GM18502 (cell line): ENCODE data around the gene RAP1GDS1.
"Not testable (repeated sequence)": the region's sequence is repeated elsewhere in the genome, so short reads cannot be mapped to it uniquely, and the experiment has no call there.

ENCODE experiments used
- ATAC-seq: cut with Tn5 transposase; IDR thresholded peaks from one replicate; pipeline ENCODE4 v1.9.1; 2021; ENCODE audit warnings: mild to moderate bottlenecking; ENCODE audit not compliant: unreplicated experiment, poor library complexity

RAP1GDS1 gene

DNA sequence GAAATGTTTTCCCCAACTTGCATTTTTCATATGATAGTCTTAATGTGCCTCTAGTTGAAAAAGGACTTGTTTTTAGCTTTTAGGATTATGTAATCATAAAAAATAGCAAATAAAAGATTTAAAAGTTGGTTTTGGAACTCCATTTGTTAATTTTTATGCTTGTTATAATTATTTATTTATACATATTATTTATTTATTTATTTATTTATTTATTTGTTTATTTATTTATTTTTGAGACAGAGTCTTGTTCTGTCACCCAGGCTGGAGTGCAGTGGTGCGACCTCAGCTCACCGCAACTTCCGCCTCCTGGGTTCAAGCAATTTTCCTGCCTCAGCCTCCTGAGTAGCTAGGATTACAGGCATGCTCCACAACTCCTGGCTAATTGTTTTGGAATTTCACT is 159.0 kb downstream of the RAP1GDS1 start:
- ATAC-seq = not testable (repeated sequence)

DNA sequence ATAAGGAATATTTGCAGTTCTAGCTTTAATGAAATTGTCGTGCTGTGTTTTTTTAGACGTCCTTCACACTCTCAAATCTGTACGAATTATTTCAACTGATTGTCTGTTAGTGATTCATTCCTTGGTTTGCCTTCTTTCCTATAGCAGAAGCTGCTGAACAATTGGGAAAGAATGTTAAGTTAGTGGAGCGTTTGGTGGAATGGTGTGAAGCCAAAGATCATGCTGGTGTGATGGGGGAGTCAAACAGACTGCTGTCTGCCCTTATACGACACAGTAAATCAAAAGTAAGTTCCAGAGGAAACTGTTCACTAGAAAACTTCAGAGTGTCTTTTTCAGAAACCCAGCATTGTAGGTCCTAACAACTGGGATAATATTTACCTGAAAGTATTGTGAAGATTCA is 159.9 kb downstream of the RAP1GDS1 start:
- no peak for ATAC-seq

- ATAC-seq = no peak
These were observed 161.8 kb downstream of the RAP1GDS1 start for GRCh38 chr4:98423009-98423408.

GRCh38 chr4:98430708-98431403 is 169.7 kb downstream of the RAP1GDS1 start:
- no peak for ATAC-seq

GRCh38 chr4:98433691-98434090 is 172.5 kb downstream of the RAP1GDS1 start:
- ATAC-seq = no peak

DNA sequence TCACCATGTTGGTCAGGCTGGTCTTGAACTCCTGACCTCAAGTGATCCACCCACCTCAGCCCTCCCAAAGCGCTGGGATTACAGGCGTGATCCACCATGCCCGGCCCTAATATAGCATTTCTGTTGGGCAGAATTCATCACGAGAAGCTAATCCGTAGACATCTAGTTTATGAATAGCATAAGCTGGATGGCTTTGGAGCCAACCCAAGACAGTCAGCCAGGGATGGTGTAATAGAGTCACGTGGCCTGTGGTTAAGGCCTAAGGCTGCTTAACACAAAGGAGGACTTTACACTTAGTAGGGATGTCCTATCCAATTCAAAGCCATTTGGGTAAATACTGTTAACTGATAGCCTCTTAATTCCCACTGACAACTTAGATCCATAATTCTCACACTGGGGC is 173.6 kb downstream of the RAP1GDS1 start:
- ATAC-seq = no peak

GRCh38 chr4:98444371-98444770 is 183.2 kb downstream of the RAP1GDS1 start:
- ATAC-seq = no peak

GRCh38 chr4:98446499-98447375 is 185.6 kb downstream of the RAP1GDS1 start:
- peak; percentile 84 for ATAC-seq

DNA sequence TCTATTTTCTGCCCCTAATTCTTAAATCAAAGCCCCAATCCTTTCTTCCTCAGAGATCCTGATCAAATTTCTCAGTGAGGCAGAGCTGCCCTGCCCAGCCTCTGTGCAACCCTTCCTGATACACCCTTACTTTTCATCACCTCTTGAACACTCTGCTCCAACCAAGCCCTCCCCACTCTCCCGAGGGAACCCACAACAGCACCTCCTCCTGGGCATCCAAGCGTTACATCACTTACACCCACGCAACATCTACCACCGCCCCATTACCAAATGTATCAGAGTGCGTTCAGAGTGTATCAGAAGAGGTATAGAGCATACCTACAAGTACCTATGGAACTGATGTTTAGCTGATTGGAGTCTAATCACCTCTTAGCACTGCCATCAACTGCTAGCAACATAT is 186.5 kb downstream of the RAP1GDS1 start:
- ATAC-seq = no peak

GRCh38 chr4:98448908-98449307 is 187.7 kb downstream of the RAP1GDS1 start:
- ATAC-seq = peak; percentile 37

DNA sequence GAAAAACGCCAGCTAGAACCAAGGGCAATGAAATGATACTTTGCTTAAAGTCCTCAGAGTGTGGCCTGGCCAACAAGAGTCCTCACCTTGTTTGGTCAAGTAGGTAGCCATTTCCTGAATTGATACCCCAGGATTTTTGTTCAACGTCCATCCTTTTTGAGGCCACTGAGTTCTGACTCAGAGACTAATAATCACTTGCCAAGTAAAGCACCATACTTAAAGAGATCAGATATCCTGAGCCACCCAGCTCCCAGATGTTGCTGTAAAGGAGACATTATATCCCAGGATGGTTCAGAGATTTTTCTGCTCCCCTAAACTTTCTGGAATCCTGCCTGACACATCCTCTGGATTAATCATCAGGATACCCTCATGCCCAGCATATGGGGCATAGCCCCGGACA is 190.9 kb downstream of the RAP1GDS1 start:
- no peak for ATAC-seq

GRCh38 chr4:98457422-98457821 is 196.2 kb downstream of the RAP1GDS1 start:
- ATAC-seq = not testable (repeated sequence)

GRCh38 chr4:98461121-98461865 is 200.1 kb downstream of the RAP1GDS1 start:
- ATAC-seq = not testable (repeated sequence)

- ATAC-seq = no peak
These were observed 201.3 kb downstream of the RAP1GDS1 start for GRCh38 chr4:98462487-98462886.

DNA sequence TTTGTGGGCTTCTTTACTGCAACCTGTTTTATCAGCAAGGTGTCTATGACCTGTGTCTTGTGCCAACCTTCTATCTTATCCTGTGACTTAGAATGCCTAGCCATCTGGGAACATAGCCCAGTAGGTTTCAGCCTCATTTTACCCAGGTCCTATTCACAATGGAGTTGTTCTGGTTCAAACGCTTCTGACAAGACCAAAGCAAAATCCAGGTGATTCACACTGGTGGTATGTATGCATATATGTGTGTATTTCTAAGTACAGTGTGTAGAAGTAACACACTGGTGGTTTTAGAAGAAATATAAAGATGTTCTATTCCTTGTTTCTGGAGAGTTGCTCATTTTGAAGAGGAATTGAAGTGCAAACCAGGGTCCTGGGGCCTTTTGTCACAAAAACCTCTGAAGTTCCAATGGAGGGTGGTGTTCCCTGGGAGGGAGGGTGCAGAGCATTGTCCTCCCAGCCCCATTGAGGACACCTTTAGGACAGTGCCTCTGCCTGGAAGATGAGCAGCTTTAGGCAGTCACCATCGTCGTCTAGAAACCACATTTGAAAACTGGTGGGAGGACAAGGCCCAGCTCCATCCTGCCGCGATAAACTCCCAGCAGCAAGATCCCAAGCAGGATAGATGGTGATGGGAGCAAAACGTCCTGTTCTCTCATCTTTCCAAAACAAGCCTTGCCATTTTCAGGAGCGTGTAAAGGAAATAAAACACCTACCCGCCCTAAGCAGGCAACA is 205.8 kb downstream of the RAP1GDS1 start:
- peak; percentile 3 for ATAC-seq

DNA sequence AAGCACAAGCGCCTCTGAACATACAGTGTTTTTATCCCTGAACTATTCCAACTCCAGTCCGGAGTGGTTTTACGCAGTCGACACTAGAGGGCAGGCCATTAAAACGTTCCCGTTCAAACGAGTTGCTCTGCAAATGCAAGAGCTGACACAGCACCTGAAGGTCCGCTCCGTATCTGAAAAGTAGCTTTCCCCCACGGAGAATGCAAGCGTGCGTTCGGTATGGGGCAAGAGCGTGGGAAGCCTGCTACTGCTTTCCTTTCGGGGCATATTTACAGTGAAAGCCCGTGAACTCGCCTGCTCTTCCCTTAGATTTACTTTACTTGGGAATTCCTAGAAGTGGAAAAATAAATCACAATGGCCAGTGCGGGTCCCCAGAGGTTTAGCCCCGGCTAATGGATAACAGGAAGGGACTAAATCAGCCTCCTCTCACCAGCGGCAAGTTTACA is 206.5 kb downstream of the RAP1GDS1 start:
- ATAC-seq = peak; percentile 97

DNA sequence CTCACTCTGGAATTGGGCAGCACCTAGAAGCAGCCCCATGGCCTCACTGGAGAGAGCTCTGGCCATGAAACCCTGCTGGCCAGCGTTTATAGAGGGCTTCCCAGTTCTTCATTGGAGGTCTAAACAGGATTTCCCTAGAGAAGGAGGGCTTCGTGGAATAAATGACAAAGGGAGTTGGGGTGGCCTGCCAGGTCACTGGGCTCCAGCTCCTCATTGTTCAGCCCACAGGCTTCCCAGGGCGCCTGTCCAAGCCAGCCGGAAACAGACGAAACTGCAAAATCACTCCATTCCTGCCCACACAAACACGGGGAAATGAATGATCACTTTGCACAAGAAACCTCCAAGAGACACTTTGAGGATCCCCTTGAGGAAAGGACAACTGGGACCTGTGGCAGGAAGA is 207.5 kb downstream of the RAP1GDS1 start:
- ATAC-seq = no peak

DNA sequence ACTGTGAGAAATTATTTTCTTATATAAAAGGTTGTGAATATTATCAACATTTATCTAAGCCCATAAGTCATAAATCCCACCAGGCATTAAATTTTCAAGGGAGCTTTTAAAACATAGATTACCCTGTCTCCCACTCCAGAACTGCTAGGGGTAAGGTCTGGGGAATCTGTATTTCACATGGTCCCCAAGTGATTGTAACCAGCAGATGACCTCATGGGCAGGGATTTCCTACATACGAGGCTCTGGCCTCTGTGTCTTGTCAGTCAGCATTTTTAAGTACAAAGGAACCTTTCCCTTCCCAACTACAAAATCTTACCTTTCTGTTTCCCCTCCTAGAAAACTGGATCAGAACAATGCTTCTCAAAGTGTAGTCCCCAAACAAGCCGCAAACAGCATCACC is 208.6 kb downstream of the RAP1GDS1 start:
- ATAC-seq = no peak

DNA sequence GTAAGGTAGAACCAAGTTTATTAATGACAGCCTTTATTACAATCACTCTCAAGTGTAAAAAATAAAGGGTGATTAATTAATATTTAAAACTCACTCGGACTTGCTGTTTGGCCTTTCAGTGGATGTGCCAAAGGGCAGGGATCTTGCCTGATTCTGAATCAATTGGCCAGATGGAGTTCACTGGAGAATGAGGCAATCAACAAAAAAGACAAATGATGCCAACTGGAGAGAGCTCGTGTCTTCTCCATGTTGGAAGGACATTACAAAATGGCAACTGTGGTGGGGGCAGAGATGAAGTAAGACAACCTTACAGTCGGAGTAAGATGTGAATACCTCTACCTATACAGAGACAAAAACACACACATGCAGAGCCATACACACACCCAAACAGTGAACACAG is 209.2 kb downstream of the RAP1GDS1 start:
- no peak for ATAC-seq

DNA sequence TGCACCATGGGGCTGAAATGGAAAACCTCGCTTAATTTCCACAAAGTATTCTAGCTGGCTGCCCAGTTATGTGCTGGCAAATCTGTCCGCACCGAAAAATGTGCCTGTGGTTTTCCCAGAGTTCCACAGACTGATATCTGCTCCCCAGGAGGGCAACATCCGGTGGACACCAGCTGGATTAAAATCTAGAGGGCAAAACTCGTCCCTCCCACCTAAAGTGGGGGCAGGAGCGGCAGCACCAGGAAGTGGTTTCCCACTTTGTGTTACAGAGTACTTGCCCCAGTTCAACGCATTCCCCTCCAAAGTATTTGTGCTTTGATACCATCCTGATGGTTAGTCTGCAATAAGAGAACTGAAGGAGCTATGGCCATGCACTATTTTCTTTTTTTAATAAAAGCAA is 209.6 kb downstream of the RAP1GDS1 start:
- no peak for ATAC-seq
